ENCODE results near the gene ZBTB49.

DNA sequence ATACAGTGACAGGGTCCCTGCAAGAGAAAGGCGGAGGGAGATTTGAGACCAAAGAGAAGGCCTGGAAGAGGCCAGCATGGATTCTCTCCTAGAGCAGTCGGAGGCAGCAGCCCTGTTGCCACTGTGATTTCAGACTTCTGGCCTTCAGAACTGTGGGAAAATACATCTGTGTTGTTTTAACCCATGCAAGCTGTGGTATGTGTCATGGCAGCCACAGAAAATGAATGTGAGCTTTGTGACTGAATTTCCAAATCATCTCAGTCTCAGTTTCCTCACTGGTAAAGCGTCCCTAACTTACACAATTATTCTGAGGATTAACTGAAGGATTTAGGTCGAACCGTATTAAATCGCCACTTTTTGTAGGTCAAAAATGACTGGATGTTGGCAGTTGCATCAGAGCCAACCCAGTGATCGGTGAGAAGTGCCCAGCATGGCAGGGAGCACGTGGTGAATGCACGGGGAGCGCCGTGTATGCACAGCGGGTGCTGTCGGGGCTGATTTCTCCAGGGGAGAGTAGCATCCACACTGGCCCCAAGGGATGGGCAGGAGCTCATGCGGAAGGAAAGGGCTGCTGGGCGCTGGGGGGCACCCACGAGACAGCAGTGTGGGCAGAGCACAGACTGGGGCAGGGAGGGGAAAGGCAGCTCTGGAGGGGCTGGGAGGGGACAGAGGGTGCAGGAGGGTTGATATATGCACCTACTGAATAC is 73.1 kb downstream of the ZBTB49 start:
- TF ChIP-seq HDGF (IDR thresholded peaks at IDR 0.05; ENCODE audit: borderline replicate concordance) (no peak), ZNF384 (IDR thresholded peaks at IDR 0.05) (no peak), CTBP1 (IDR thresholded peaks at IDR 0.05; ENCODE audit: borderline replicate concordance) (no peak), FOXK2 (IDR thresholded peaks at IDR 0.05) (no peak)
